GM19372 (cell line): ENCODE measurements around the gene TRMT11.
"Not testable (repeated sequence)": the region's sequence is repeated elsewhere in the genome, so short reads cannot be mapped to it uniquely, and the experiment has no call there.

Source experiments
- ATAC-seq: cut with Tn5 transposase; IDR thresholded peaks from one replicate; pipeline ENCODE4 v1.9.1; 2021; ENCODE audit warnings: mild to moderate bottlenecking, low read depth, moderate library complexity; ENCODE audit not compliant: unreplicated experiment

Gene TRMT11

GRCh38 chr6:125986301-125987025 is at the start of gene TRMT11:
Gene TRMT11, plus strand, starts transcription at chr6:125986540. Its CDS starts 11 bp downstream, at chr6:125986551.
- ATAC-seq, result peak; percentile 97

DNA sequence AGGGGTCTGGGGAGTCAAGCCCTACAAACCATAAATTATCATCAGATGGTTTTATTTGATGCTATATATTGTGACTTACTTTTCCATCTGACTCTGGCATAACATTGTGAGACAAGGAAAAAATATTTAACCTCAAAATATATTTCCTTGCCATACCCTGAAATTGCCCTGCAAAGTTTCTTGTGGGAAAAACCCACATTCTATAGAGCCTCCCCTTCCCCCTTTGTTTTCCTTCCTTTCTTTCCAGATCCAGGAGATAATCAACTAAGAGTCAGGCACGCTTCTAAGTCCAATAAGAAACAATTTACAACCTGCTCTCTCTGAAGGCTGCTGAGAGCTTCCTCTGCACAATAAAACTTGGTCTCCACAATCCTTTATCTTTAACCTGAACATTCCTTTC is 47.3 kb upstream of the TRMT11 start:
- ATAC-seq, result no peak

GRCh38 chr6:125939791-125940190 is 46.5 kb upstream of the TRMT11 start:
- ATAC-seq, result no peak

DNA sequence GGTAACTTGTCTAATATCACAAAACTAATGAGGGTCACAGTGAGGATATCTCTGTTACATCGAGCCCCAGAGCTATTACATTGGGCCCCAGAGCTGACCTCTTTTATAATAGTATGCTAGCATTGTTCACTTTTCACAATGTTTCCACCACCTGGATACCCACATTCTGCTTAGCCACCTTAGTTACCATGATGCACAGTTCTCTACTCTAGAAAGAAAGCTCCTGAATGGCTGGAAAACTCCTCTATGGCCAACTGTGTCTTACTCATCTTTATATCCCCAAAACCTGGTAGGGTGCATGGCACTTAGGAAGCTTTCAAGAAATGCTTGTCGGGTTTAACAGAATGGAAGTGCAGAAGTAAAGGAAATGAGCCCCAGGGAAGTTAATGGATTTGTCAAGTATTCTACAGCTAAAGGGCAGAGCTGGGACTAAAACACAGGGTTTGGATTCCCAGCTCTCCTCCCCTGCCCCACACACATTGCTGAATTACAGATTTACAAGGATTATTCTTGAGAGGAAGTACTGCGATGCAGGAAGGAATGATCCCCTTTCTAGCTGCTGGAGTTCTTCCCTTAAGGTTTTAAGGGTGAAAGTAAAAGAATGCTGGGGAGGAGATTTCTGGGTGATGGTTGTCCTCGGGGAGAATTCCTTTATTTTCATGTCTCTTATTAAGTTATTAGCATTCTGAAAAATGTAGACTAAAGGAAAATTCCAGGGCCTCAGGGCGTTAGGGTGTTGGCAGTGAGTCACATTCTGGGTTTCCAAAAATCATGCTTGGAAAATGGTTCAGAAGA is 45.9 kb upstream of the TRMT11 start:
- ATAC-seq, result no peak

- ATAC-seq, result no peak
These were observed 43.4 kb upstream of the TRMT11 start for GRCh38 chr6:125942672-125943527.

DNA sequence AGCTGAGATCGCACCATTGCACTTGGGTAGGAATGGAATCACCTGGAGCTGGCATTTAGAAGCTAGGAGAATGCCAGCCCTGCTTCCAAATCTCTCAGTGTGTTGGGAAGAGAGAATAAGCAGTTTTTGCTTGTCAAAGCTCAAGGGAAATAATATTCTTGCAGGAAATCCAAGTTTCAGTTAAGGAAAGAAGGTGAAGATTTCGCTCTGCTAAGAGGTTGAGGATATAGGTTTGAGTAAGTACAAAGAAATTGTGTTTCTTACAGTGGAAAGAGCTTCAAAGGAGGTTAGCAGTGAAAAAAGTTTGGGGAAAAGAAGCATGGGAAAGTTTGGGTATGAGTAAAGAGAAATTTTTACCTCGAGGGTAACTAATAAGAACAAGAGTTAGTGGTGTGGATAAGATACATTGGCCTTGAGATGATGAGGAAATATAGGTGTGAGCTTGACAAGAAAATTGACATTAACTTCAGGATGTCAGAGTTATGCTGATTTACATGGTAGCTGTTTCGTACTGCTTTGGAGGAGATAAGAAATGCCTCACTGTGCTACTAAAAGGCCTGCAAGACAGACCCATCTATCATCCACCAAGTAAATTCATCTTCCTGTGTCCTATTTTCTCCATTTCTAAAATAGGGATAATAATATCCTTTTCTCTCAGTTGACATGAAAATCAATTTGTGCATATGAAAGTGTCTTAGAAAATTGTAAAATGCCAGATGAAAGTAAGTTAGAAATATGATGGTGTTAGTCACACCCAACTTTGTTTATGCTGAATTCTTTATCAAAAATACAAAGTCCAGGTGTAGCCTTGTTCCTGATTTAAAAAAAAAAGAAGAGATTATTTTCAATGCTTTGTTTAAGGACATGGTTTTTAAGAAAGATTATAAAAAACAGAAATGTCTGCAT is 42.6 kb upstream of the TRMT11 start:
- no peak for ATAC-seq

DNA sequence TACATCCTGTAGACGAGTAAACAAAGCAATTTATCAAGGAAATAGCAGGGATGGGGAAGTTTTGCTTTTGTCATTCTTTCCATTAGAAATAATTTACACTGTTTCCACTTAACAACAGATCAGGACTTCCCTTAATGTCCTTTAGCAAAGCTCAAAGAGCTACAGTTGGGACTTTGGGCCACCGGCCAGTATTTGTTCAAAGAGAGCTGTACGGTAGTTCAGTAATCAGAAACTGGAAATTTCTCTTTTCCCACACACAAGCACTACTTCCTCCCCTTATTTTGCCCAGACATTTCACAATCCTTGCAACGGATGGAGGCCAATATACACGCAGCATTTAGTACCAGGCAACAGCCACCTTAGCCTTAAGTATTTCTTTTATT is 41.9 kb upstream of the TRMT11 start:
- no peak for ATAC-seq

DNA sequence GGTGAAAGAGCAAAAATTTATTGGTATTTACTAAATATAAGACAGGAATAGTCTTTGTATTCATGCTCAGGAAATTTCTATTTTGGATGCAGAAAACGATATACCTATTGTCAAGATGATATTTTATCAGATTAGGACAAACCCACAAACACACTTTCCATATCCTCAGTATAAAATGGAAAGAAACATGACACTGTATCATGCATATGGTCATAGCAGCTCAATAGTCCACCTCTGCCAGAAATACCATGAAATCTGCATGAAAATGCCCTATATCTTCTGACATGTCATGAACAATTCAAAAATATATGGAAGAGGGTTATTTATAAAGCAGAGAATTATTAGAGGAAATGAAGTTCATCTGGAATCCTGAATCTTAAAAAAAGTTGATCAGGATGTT is 41.4 kb upstream of the TRMT11 start:
- no peak for ATAC-seq

- ATAC-seq, result no peak
These were observed 40.8 kb upstream of the TRMT11 start for GRCh38 chr6:125945378-125946141.

DNA sequence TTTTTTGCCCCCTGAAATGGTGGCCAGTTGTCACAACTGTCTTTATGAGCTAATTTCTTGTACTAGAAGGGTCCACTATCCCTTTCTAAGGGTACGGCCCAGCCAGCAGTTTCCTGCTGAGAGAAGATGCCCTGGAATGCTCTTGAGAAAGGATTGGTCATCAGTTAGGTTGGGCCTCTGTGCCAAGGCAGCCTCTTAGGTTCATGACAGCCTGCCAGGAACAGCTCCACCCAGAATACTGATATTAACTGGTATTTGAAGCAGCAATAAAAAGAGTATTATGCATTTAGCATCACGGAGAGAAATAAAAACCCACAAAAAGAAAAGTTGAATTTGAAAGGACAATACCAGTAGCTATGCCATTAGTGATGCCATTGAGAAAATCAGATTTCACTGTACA is 38.7 kb upstream of the TRMT11 start:
- no peak for ATAC-seq

DNA sequence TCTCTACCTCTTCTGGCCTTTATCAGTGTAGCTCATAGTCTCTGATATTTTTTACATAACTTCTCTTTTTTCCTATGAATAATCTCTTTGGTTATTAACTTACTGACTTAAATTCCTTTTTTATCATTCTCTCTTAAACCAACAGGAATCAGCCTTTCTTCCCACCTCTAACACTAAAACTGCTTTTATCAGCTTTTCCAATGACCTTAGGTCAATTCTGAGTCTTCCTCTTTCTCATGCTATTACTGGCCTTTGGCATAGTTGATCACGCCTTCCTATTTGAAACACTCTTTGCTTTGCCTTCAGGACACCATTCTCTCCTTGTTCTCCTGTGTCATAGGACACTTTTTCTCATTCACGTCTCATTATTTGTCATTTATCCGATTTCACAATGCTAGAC is 37.9 kb upstream of the TRMT11 start:
- no peak for ATAC-seq

- no peak for ATAC-seq
These were observed 37.3 kb upstream of the TRMT11 start for GRCh38 chr6:125949069-125949468.

DNA sequence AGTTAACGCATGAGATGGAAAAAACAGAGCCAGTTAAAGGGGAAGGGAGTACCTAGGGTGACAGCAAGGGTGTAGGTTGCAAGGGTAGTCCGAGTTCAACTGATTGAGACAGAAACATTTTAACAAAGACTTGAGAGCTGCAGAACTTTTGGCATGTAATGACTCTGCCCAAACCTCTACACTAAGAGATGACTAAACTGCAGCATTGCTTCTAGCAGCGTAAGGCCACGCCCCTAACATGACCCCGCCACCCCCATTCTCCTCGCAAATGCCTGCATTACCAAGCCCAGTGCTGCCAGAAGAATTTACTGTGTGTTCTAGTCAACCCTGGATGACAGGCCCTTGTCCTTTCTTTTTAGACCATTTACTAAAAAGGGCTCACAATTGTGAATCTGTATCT is 36.0 kb upstream of the TRMT11 start:
- no peak for ATAC-seq

GRCh38 chr6:125950716-125951115 is 35.6 kb upstream of the TRMT11 start:
- ATAC-seq, result not testable (repeated sequence)

- ATAC-seq, result no peak
These were observed 35.0 kb upstream of the TRMT11 start for GRCh38 chr6:125951323-125951722.

- no peak for ATAC-seq
These were observed 33.4 kb upstream of the TRMT11 start for GRCh38 chr6:125952764-125953501.

- ATAC-seq, result no peak
These were observed 32.9 kb upstream of the TRMT11 start for GRCh38 chr6:125953502-125953875.

- ATAC-seq, result no peak
These were observed 31.5 kb upstream of the TRMT11 start for GRCh38 chr6:125954735-125955339.
